ENCODE results near the gene KIF1A.

The KIF1A gene

GRCh38 chr2:240711296-240711695 lies 108.7 kb downstream of the KIF1A start:
- TF ChIP-seq CTCF (conservative IDR thresholded peaks at IDR 0.05; ENCODE audit: low read depth): no peak
- CTCF ChIA-PET: interaction anchor here (0.6 kb wide), 1 partner anchor 98 kb away, joined by 5 read pairs; no protein-coding TSS in a partner anchor
- DNase-seq (ENCODE audit: low spot score): no peak
- H3K27ac ChIP-seq: no peak overlapping the region
- POLR2A ChIA-PET (ENCODE audit: low non-redundant PET): no interaction called here

GRCh38 chr2:240708457-240708856 lies 111.6 kb downstream of the KIF1A start:
- TF ChIP-seq CTCF (conservative IDR thresholded peaks at IDR 0.05; ENCODE audit: low read depth): no peak
- no peak overlapping the region for H3K27ac ChIP-seq
- POLR2A ChIA-PET (ENCODE audit: low non-redundant PET): no interaction called here
- no peak for DNase-seq (ENCODE audit: low spot score)
- CTCF ChIA-PET: no interaction called here

- no peak for DNase-seq (ENCODE audit: low spot score)
- POLR2A ChIA-PET (ENCODE audit: low non-redundant PET): no interaction called here
- TF ChIP-seq CTCF (conservative IDR thresholded peaks at IDR 0.05; ENCODE audit: low read depth): no peak
- CTCF ChIA-PET: no interaction called here
- H3K27ac ChIP-seq: no peak overlapping the region
These were observed 112.2 kb downstream of the KIF1A start for GRCh38 chr2:240707821-240708220.

DNA sequence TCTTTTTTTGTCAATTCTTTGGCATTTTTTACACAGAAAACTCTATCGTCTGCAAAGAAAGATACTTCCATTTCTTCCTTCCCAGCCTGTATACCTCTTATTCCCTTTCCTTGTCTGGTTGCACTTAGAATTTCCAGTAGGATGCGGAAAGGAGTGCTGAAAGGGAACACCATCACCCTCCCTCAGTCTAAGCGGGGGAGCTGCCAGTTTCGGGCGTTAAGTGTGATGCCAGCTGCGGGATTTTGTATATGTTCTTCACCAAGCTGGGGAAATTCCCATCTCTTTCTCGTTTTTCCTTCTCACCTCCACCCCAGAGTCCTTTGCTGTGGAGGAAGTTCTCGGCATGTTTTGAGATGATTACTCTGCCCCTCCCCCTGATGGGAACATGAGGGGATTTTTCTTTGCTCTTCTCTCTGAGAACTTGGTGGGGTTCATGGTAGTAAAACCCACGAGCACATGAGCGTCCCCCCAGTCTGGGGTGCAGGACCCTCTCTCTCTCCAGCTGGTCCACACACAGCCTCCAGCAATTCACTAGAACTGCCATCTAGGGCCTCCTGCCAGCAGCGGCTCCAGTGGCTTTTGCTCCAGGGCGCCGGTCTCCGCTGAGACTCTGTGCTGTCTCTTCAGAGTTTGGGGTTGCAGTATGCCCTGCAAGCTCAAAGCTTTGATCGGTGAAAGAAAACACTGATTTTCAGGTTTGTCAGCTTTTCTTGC lies 112.8 kb downstream of the KIF1A start:
- ChIA-PET POLR2A (ENCODE audit: low non-redundant PET) (no interaction called here), CTCF (interaction anchor here (0.7 kb wide), 1 partner anchor 45 kb away, joined by 3 read pairs; no protein-coding TSS in a partner anchor)
- no peak for TF ChIP-seq CTCF (conservative IDR thresholded peaks at IDR 0.05; ENCODE audit: low read depth)
- DNase-seq (ENCODE audit: low spot score): no peak
- H3K27ac ChIP-seq: no peak overlapping the region

GRCh38 chr2:240705204-240705791 lies 114.7 kb downstream of the KIF1A start:
- no peak for DNase-seq (ENCODE audit: low spot score)
- CTCF ChIA-PET: no interaction called here
- no peak for TF ChIP-seq CTCF (conservative IDR thresholded peaks at IDR 0.05; ENCODE audit: low read depth)
- H3K27ac ChIP-seq: no peak overlapping the region
- POLR2A ChIA-PET (ENCODE audit: low non-redundant PET): no interaction called here

DNA sequence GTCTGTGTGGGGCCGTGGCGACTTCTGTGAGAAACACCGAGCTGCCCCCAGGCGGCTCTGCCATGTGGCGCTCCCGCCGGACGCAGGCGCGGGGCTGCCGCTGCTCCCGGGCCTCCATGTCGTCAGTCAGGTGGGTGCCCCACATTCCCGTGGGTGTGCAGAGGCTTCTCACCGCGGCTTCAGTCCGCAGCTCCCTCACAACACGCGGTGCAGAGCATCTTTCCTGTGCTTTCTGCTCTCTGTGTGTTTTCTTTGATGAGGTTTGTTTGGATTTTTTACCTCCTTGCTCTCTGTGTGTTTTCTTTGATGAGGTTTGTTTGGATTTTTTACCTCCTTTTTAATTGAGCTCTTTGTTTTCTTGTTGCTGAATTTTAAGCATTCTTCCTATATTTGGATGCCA lies 115.4 kb downstream of the KIF1A start:
- TF ChIP-seq CTCF (conservative IDR thresholded peaks at IDR 0.05; ENCODE audit: low read depth): no peak
- POLR2A ChIA-PET (ENCODE audit: low non-redundant PET): no interaction called here
- H3K27ac ChIP-seq: no peak overlapping the region
- DNase-seq (ENCODE audit: low spot score): no peak
- CTCF ChIA-PET: interaction anchor here (0.6 kb wide), 1 partner anchor 566 kb away, joined by 4 read pairs; no protein-coding TSS in a partner anchor
